ENCODE data around the gene ZNF639. TPM values are rescaled to one million over a fixed set of nuclear protein-coding genes. Genes with fewer than 3 reads are reported as not detected.

Gene ZNF639
- total and polyA plus RNA-seq, 5 experiments from 2014 or later = 56.5 to 65.2 (median 63.0) TPM

- POLR2A ChIA-PET = no interaction called here
- DNase-seq (no peak), ATAC-seq (no peak)
- no peak overlapping the region for H3K27ac Mint-ChIP-seq
- no peak overlapping the region for H3K4me3 Mint-ChIP-seq
- H3K36me3 Mint-ChIP-seq = peaks cover 0 to 63% (median 22%) of the 10 kb centered on the region in 3 donors
- no peaks in the 10 kb centered on the region for H3K27me3 Mint-ChIP-seq
- H3K9me3 Mint-ChIP-seq = no peaks in the 10 kb centered on the region
- no peaks in the 10 kb centered on the region for H3K4me1 Mint-ChIP-seq
Measured at GRCh38 chr3:179373938-179374337, 51.1 kb downstream of the ZNF639 start.

- Mint-ChIP-seq H3K9me3 (no peaks in the 10 kb centered on the region), H3K4me1 (no peaks in the 10 kb centered on the region), H3K36me3 (peaks cover under 1 to 70% (median 27%) of the 10 kb centered on the region in 3 donors), H3K27ac (no peak overlapping the region), H3K4me3 (no peak overlapping the region), H3K27me3 (no peaks in the 10 kb centered on the region)
- no peak for ATAC-seq
- POLR2A ChIA-PET = no interaction called here
- no peak for DNase-seq
Measured at GRCh38 chr3:179375091-179375999, 52.5 kb downstream of the ZNF639 start.

GRCh38 chr3:179376474-179376873 lies 53.6 kb downstream of the ZNF639 start:
- Mint-ChIP-seq H3K9me3 (no peaks in the 10 kb centered on the region), H3K4me1 (no peaks in the 10 kb centered on the region), H3K36me3 (peaks cover 8 to 66% (median 33%) of the 10 kb centered on the region in 3 donors), H3K27me3 (no peaks in the 10 kb centered on the region), H3K4me3 (no peak overlapping the region), H3K27ac (no peak overlapping the region)
- ATAC-seq (no peak), DNase-seq (no peak)
- POLR2A ChIA-PET = no interaction called here

Other genes starting within 250 kb of the ZNF639 start
- gene PIK3CA, start 174.7 kb upstream of the ZNF639 start, total RNA-seq = 10 to 100 TPM; 44.6 to 50.7 TPM
- gene PIK3CA, start 174.7 kb upstream of the ZNF639 start, polyA plus RNA-seq = 10 to 100 TPM; 11.4 to 20.3 (median 13.1) TPM
- 1 to 10 TPM; 1.9 to 2.4 TPM for gene KCNMB3, start 71.9 kb upstream of the ZNF639 start, total RNA-seq
- gene KCNMB3, start 71.9 kb upstream of the ZNF639 start, polyA plus RNA-seq = under 1 TPM; 0.19 to 0.55 (median 0.53) TPM
- gene MFN1, start 24.7 kb downstream of the ZNF639 start, total RNA-seq = 10 to 100 TPM; 49.0 to 57.3 TPM
- 1 to 10 TPM; 4.9 to 9.5 (median 8.8) TPM for gene MFN1, start 24.7 kb downstream of the ZNF639 start, polyA plus RNA-seq
- gene GNB4, start 128.4 kb downstream of the ZNF639 start, total RNA-seq = 1 to 10 TPM; 1.0 to 1.3 TPM
- under 1 TPM in 2 of 3 donors, not detected in 1; 0.05 to 0.27 TPM for gene GNB4, start 128.4 kb downstream of the ZNF639 start, polyA plus RNA-seq
- gene ACTL6A, start 239.9 kb downstream of the ZNF639 start, total RNA-seq = 10 to 100 TPM; 63.2 to 65.0 TPM
- gene ACTL6A, start 239.9 kb downstream of the ZNF639 start, polyA plus RNA-seq = 10 to 100 TPM; 38.0 to 57.3 (median 40.5) TPM